ENCODE results near the gene SPATA45.

Gene SPATA45

GRCh38 chr1:212822956-212823355 is 24.5 kb downstream of the SPATA45 start:
- no peak overlapping the region for H3K9ac ChIP-seq (ENCODE audit: low read length)
- no peak overlapping the region for H3K4me2 ChIP-seq (ENCODE audit: low read length)
- no peaks in the 10 kb centered on the region for H3K27me3 ChIP-seq (ENCODE audit: low read depth, low read length)
- H3K36me3 ChIP-seq (replicated peaks; ENCODE audit: low read depth, low read length): peaks cover 33% of the 10 kb centered on the region
- peaks cover 24% of the 10 kb centered on the region for H3K4me1 ChIP-seq (ENCODE audit: low read length)
- no peak overlapping the region for H2AFZ ChIP-seq (ENCODE audit: low read depth, low read length)
- peaks cover 38% of the 10 kb centered on the region for H3K9me3 ChIP-seq (ENCODE audit: insufficient read depth, low read length)
- H3K27ac ChIP-seq (ENCODE audit: low read length): no peak overlapping the region
- H3K79me2 ChIP-seq (ENCODE audit: low read length): no peaks in the 10 kb centered on the region
- H3K4me3 ChIP-seq (ENCODE audit: low read length): no peak overlapping the region
- H4K20me1 ChIP-seq (ENCODE audit: insufficient read depth, low read length): no peaks in the 10 kb centered on the region
- TF ChIP-seq CTCF (IDR thresholded peaks at IDR 0.05; ENCODE audit: low read depth, low read length) (no peak), EZH2phosphoT487 (IDR thresholded peaks at IDR 0.05; ENCODE audit: low read depth) (no peak)

GRCh38 chr1:212820969-212821368 is 26.5 kb downstream of the SPATA45 start:
- Histone ChIP-seq H3K4me2 (ENCODE audit: low read length) (peak overlapping the region; percentile 70), H3K4me1 (ENCODE audit: low read length) (peaks cover 24% of the 10 kb centered on the region), H3K4me3 (ENCODE audit: low read length) (no peak overlapping the region), H3K36me3 (replicated peaks; ENCODE audit: low read depth, low read length) (peaks cover 22% of the 10 kb centered on the region), H3K9ac (ENCODE audit: low read length) (no peak overlapping the region), H3K27ac (ENCODE audit: low read length) (no peak overlapping the region), H3K27me3 (ENCODE audit: low read depth, low read length) (no peaks in the 10 kb centered on the region), H2AFZ (ENCODE audit: low read depth, low read length) (no peak overlapping the region), H3K79me2 (ENCODE audit: low read length) (no peaks in the 10 kb centered on the region), H3K9me3 (ENCODE audit: insufficient read depth, low read length) (peaks cover 23% of the 10 kb centered on the region), H4K20me1 (ENCODE audit: insufficient read depth, low read length) (no peaks in the 10 kb centered on the region)
- TF ChIP-seq CTCF (IDR thresholded peaks at IDR 0.05; ENCODE audit: low read depth, low read length) (0 out of 2 replicates have a peak, but pooled peaks have one; percentile 10), EZH2phosphoT487 (IDR thresholded peaks at IDR 0.05; ENCODE audit: low read depth) (no peak)

DNA sequence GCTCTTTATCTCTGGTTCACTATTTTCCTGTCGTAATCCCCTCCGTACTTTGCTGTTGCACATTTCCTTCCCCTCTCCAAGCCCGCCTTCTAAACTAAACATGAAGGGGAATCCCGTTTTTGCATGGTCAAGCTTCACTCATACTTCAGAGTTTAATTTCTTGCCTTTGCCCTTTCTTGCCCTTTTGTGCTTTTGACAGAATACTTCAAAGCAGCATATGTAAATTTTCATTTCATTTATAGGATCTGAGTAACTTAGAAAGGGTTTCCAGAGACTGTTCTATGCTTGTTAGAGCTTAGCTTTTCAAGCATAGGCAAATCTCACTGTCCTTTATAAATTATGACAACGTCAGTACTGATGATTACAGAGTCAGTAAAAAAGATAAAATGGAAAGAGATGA is 27.7 kb downstream of the SPATA45 start:
- Histone ChIP-seq H3K79me2 (ENCODE audit: low read length) (no peaks in the 10 kb centered on the region), H3K36me3 (replicated peaks; ENCODE audit: low read depth, low read length) (peaks cover 12% of the 10 kb centered on the region), H3K9ac (ENCODE audit: low read length) (peak overlapping the region; percentile 13), H3K4me3 (ENCODE audit: low read length) (peak overlapping the region; percentile 42), H2AFZ (ENCODE audit: low read depth, low read length) (no peak overlapping the region), H4K20me1 (ENCODE audit: insufficient read depth, low read length) (no peaks in the 10 kb centered on the region), H3K27me3 (ENCODE audit: low read depth, low read length) (no peaks in the 10 kb centered on the region), H3K4me2 (ENCODE audit: low read length) (peak overlapping the region; percentile 70), H3K4me1 (ENCODE audit: low read length) (peaks cover 26% of the 10 kb centered on the region), H3K9me3 (ENCODE audit: insufficient read depth, low read length) (peaks cover 11% of the 10 kb centered on the region), H3K27ac (ENCODE audit: low read length) (peak overlapping the region; percentile 46)
- TF ChIP-seq CTCF (IDR thresholded peaks at IDR 0.05; ENCODE audit: low read depth, low read length): no peak
- TF ChIP-seq EZH2phosphoT487 (IDR thresholded peaks at IDR 0.05; ENCODE audit: low read depth): no peak

GRCh38 chr1:212816567-212817278 is 30.7 kb downstream of the SPATA45 start:
- no peaks in the 10 kb centered on the region for H3K27me3 ChIP-seq (ENCODE audit: low read depth, low read length)
- H3K79me2 ChIP-seq (ENCODE audit: low read length): no peaks in the 10 kb centered on the region
- H3K36me3 ChIP-seq (replicated peaks; ENCODE audit: low read depth, low read length): peaks cover 4% of the 10 kb centered on the region
- no peak overlapping the region for H3K4me2 ChIP-seq (ENCODE audit: low read length)
- no peak overlapping the region for H3K4me3 ChIP-seq (ENCODE audit: low read length)
- H3K27ac ChIP-seq (ENCODE audit: low read length): no peak overlapping the region
- peaks cover 28% of the 10 kb centered on the region for H3K4me1 ChIP-seq (ENCODE audit: low read length)
- no peaks in the 10 kb centered on the region for H3K9me3 ChIP-seq (ENCODE audit: insufficient read depth, low read length)
- H4K20me1 ChIP-seq (ENCODE audit: insufficient read depth, low read length): no peaks in the 10 kb centered on the region
- H3K9ac ChIP-seq (ENCODE audit: low read length): no peak overlapping the region
- H2AFZ ChIP-seq (ENCODE audit: low read depth, low read length): no peak overlapping the region
- TF ChIP-seq CTCF (IDR thresholded peaks at IDR 0.05; ENCODE audit: low read depth, low read length): no peak
- TF ChIP-seq EZH2phosphoT487 (IDR thresholded peaks at IDR 0.05; ENCODE audit: low read depth): no peak
